Stimulated activated CD4-positive, alpha-beta T cell treated with anti-CD3 and anti-CD28 coated beads, TNF-alpha, amount 100 ng/mL, for 48 hours (primary cell): ENCODE results near the gene KRTAP4-12.
"Not testable (repeated sequence)": the region's sequence is repeated elsewhere in the genome, so short reads cannot be mapped to it uniquely, and the experiment has no call there.

Experiments used
- DNase-seq, 3 donors: peaks; one replicate each; pipeline ENCODE4 v3.0.0-alpha.2; 2020; ENCODE audit warnings: low read depth in 3 of 3

Gene KRTAP4-12

GRCh38 chr17:41096055-41096454 is 27.9 kb downstream of the KRTAP4-12 start:
- no peak for DNase-seq

- DNase-seq, result not testable (repeated sequence)
These were observed 35.1 kb downstream of the KRTAP4-12 start for GRCh38 chr17:41088760-41089352.

DNA sequence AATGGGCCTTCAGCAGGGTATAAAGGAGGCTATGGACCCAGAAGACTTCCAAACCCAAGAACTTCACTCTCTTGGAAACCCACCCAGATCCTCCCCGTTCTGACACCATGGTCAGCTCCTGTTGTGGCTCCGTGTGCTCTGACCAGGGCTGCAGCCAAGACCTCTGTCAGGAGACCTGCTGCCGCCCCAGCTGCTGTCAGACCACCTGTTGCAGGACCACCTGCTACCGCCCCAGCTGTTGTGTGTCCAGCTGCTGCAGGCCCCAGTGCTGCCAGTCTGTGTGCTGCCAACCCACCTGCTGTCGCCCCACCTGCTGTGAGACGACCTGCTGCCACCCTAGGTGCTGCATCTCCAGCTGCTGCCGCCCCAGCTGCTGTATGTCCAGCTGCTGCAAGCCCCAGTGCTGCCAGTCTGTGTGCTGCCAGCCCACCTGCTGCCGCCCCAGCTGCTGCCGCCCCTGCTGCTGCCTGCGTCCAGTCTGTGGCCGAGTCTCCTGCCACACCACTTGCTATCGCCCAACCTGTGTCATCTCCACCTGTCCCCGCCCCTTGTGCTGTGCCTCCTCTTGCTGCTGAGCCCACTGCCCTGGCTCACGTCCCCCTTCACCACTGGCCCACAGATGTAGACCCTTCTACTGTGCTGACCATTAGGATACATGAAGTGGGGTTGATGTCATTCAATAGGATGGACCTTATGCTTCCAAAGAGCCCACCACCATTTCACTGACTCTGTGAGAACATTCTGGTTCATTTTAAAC is 39.7 kb downstream of the KRTAP4-12 start, which contains the start of gene KRTAP4-7:
TSS of gene KRTAP4-7 (plus strand) at position 51 of the 757 bp plus-strand sequence. CDS start at position 108, 57 bp downstream.
- not testable (repeated sequence) for DNase-seq

DNA sequence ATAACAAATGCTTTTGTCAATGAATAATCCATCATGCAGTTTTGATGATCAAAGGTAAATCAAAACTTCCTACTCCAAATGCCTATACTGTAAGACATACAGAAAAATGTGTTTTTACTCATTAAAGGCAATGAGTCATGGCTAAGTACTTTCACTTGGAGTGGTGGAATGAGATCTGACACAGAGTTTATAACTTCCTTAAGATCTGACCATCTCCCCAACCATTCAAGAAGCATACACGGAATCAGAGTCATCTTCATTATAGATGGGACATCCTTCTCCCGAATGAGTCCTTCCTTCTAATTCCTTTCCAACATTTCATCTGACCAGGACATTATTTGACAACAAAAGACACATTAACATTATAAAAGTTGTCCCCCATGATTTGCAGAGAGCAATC is 40.6 kb downstream of the KRTAP4-12 start:
- not testable (repeated sequence) for DNase-seq

- DNase-seq, result no peak
These were observed 41.4 kb downstream of the KRTAP4-12 start for GRCh38 chr17:41082626-41083025.

DNA sequence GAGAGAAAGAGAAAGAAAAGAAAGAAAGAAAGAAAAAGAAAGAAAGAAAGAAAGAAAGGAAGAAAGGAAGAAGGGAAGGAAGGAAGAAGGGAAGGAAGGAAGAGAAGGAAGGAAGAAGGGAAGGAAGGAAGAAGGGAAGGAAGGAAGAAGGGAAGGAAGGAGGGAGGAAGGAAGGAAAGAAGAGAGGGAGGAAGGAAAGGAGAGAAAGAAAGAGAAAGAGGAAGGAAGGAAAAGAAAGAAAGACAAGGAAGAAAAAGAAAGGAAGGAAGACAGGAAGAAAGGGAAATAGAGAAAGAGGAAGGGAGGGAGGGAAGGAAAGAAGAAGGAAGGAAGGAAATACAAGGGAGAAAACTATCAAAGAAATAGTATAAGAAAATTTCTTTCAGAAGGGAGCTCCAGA is 47.2 kb downstream of the KRTAP4-12 start:
- DNase-seq, result no peak

GRCh38 chr17:41073676-41074075 is 50.3 kb downstream of the KRTAP4-12 start:
- no peak for DNase-seq
